Right renal cortex interstitium (tissue), 3 donors: ENCODE data around the gene ZNF432. TPM values are rescaled to one million over a fixed set of nuclear protein-coding genes. Genes with fewer than 3 reads are reported as not detected.
"Not testable (repeated sequence)": the region's sequence is repeated elsewhere in the genome, so short reads cannot be mapped to it uniquely, and the experiment has no call there.

Source experiments
- DNase-seq, 3 donors: peaks; one replicate each; pipeline ENCODE4 v3.0.0-alpha.2; 2013; ENCODE audit warnings: low read depth in 3 of 3, low spot score in 2 of 3
- polyA plus RNA-seq, 3 donors: library from polyadenylated mRNA; unstranded; fragments of 120-200 nt; gene quantifications; one replicate each; pipeline ENCODE4 v1.2.1, GENCODE V29; 2013; ENCODE audit not compliant: insufficient read length in 3 of 3

The ZNF432 gene
- polyA plus RNA-seq = 10 to 100 TPM; 21.3 to 25.0 (median 23.0) TPM

DNA sequence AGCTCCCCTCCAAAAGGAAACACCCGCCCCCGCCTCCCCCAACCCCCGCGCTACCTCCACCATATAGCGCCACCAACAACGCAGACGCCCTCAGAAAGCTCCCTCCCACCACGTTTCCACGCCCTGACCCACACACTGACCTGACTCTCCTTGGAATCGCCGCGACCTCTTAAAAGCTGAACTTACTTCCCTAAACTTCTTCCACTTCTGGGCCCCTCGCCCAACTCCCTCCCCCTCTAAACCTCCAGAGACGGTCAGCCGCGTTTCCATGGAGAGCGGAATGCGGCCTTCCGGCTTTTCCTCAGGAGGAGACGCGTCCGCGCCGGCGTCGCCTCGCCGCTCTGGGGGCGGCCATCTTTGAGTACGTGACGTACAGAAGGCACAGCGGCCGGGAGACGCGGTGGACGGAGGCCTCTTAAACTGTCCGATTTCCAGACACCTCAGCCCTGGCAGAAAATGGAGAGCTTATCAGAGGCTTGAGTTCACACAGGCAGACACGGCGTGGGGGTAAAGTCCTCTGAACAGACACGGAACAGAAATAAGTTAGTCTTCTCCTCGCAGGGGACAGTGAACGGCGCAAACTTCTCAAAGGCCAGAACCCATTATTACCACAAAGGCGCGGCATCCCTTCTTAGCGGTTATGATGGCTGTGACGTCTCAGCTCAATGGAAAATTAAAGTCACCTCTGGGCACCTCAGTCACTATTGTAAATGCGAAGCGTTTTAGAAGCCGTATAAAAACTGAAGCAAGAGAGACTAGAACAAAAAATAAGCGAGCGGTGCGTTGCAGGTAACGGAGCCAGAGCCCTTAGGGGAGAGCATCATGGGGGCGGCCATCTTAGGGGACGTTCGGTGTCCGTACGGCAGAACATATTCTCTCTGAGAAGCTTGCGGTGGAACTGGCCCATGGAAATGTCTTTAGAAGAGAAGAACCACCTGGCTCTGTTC, at the start of gene ZNF432:
Gene ZNF432, minus strand, starts transcription at position 284 of the 947 bp plus-strand sequence. CDS start 1,970 bp downstream, outside the sequence.
- DNase-seq = peak; percentile 94 to 98 (median 96)

DNA sequence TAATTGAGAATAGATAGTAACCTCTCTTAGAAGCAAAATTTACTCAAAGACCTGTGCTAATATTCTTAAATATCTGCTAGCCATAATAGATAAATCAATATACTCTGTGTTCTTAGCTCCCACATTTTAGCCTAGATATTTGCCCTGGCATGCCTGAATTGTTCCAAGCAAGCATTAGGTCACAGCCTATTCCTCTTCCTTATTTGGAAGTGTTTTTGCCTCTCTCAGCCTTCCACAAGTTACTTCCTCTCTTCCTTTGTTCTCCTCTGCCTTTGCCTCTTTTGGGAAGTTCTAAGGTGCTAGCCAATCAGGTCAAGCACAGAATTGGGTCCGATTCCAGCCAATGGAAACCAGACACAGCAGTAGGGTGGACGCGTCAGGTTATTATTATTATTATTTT, 47.8 kb upstream of the ZNF432 start:
- DNase-seq = not testable (repeated sequence)

GRCh38 chr19:52095172-52096014, 46.8 kb upstream of the ZNF432 start, which contains the start of gene ZNF841:
ZNF841 (minus strand) TSS chr19:52095765; CDS start chr19:52084801, 10,964 bp downstream.
- DNase-seq = peak; percentile 58 to 80 (median 75)

GRCh38 chr19:52094526-52095130, 46.0 kb upstream of the ZNF432 start:
- DNase-seq = no peak

GRCh38 chr19:52086481-52086880, 37.8 kb upstream of the ZNF432 start:
- DNase-seq = no peak

DNA sequence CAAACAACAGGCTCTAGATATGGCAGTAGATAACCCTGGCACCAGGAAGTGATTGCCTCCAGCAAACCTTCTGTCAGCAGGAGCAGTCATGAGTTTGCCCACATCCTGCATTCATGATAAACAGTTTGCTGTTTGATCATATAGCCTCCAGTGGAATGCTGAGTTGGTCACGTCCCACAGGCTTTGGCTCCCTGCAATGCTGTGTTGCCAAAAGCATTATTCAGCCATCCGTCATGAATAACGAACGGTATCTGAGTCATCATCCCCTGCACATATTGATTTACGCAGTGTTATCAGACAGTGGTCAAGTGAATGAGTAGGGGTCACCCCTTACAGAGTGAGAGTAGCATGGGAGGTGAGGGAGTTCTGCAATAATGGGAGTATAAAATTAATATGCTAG, 21.9 kb upstream of the ZNF432 start:
- DNase-seq = no peak

GRCh38 chr19:52069653-52070052, 21.0 kb upstream of the ZNF432 start:
- no peak for DNase-seq

- no peak for DNase-seq
These were observed 17.7 kb upstream of the ZNF432 start for GRCh38 chr19:52066258-52066863.

DNA sequence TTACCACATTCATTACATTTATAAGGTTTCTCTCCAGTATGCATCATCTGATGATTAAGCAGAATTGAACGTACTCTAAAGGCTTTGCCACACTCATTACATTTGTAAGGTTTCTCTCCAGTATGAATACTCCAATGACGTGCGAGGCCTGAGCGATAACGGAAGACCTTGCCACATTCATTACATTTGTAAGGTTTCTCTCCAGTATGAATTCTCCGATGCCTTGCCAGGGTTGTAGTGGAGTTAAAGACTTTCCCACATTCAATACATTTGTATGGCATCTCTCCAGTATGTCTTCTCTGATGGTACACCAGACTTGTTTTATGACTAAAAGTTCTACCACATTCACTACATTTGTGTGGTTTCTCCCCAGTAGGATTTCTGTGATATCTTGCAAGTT, 16.8 kb upstream of the ZNF432 start:
- no peak for DNase-seq

GRCh38 chr19:52056480-52056879, 7.8 kb upstream of the ZNF432 start:
- DNase-seq = not testable (repeated sequence)

- not testable (repeated sequence) for DNase-seq
These were observed 3.1 kb upstream of the ZNF432 start for GRCh38 chr19:52051736-52052135.

DNA sequence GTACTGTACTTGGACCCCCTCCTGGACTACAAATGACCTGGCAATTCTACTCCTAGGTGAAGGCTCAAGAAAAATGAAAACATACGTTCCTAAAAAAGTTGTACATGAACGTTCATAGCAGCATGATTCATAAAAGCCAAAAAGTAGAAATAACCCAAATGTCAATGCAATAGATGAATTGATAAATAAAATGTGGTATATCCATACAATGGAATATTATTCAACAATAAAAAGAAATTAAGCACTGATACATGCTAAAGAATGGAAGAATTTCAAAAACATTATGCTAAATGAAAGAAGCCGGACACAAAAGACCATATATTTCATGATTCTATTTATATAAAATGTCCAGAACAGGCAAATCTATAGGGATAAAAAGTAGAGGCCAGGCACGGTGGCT, 9.5 kb downstream of the ZNF432 start:
- DNase-seq = no peak

- no peak for DNase-seq
These were observed 14.4 kb downstream of the ZNF432 start for GRCh38 chr19:52034051-52034728.

DNA sequence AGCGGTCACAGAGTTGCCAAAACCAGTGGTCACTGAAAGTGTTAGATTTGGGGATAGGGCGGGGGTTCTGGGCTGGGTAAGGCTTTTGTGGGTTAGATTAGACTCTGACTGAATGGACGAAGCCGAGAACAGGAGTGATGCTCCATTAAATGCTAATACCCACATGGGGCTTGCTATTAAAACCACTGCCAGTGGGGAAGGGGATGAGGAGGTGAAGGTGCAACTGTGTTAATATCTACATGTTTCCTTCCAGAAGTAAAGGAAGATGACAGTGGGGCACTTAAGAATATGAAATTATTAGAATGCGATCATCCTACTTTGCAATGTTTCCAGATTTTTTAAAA, 19.9 kb downstream of the ZNF432 start:
- no peak for DNase-seq

GRCh38 chr19:52028027-52028779, 20.4 kb downstream of the ZNF432 start, which contains the start of gene ZNF614:
ZNF614 (minus strand) TSS chr19:52028379; CDS start chr19:52025745, 2,634 bp downstream.
- DNase-seq = peak; percentile 87 to 91 (median 91)

DNA sequence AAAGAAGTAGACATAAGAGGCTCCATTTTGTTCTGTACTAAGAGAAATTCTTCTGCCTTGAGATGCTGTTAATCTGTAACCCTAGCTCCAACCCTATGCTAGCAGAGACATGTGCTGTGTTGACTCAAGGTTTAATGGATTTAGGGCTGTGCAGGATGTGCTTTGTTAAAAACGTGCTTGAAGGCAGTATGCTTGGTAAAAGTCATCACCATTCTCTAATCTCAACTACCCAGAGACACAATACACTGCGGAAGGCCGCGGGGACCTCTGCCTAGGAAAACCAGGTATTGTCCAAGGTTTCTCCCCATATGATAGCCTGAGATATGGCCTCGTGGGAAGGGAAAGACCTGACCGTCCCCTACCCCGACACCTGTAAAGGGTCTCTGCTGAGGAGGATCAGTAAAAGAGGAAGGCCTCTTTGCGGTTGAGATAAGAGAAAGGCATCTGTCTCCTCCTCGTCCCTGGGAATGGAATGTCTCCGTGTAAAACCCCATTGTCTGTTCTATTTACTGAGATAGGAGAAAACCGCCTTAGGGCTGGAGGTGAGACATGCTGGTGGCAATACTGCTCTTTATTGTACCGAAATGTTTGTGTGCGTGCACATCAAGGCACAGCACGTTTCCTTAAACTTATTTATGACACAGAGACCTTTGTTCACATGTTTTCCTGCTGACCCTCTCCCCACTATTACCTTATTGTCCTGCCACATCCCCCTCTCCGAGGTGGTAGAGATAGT, 22.2 kb downstream of the ZNF432 start:
- DNase-seq = not testable (repeated sequence)

DNA sequence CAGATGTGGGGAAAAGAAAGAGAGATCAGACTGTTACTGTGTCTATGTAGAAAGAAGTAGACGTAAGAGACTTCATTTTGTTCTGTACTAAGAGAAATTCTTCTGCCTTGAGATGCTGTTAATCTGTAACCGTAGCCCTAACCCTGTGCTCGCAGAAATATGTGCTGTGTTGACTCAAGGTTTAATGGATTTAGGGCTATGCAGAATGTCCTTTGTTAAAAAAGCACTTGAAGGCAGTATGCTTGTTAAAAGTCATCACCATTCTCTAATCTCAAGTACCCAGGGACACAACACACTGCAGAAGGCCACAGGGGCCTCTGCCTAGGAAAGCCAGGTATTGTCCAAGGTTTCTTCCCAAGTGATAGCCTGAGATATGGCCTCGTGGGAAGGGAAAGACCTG, 24.2 kb downstream of the ZNF432 start:
- DNase-seq = not testable (repeated sequence)

DNA sequence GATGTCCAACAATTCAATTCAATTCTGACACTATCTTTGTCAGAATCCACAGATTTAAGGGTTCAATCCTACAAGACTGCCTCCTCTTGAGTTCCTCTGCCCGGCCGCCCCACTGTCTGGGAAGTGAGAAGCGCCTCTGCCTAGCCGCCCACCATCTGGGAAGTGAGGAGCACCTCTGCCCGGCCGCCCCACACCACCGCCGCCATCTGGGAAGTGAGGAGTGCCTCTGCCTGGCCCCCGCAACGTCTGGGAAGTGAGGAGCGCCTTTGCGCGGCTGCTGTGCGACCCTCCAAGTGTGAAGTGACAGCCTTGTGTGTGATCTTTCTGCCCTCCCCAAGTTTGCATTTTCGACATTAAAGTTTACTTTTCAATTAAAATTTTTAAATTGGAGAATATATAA, 26.4 kb downstream of the ZNF432 start:
- DNase-seq = no peak
